ENCODE results near the gene TBK1. TPM values are rescaled to one million over a fixed set of nuclear protein-coding genes. Genes with fewer than 3 reads are reported as not detected.
"Not testable (repeated sequence)": the region's sequence is repeated elsewhere in the genome, so short reads cannot be mapped to it uniquely, and the experiment has no call there.

The TBK1 gene
- total RNA-seq, 1 donor from 2014 or later: 37.5 TPM

- intact Hi-C loops (cut with micrococcal nuclease): loop anchor here (5.0 kb wide), 1 partner anchor 36 kb away; no protein-coding TSS in a partner anchor
These were observed 41.6 kb downstream of the TBK1 start for GRCh38 chr12:64493513-64493912.

GRCh38 chr12:64494998-64495729, 43.2 kb downstream of the TBK1 start:
- intact Hi-C loops (cut with micrococcal nuclease): loop anchor here (5.0 kb wide), 1 partner anchor 38 kb away; no protein-coding TSS in a partner anchor

- intact Hi-C loops (cut with micrococcal nuclease): no loop called here
These were observed 45.0 kb downstream of the TBK1 start for GRCh38 chr12:64496839-64497400.

GRCh38 chr12:64497484-64497883, 45.6 kb downstream of the TBK1 start:
- intact Hi-C loops (cut with micrococcal nuclease): no loop called here

GRCh38 chr12:64497903-64498302, 46.0 kb downstream of the TBK1 start:
- intact Hi-C loops (cut with micrococcal nuclease): no loop called here

GRCh38 chr12:64500394-64500793, 48.5 kb downstream of the TBK1 start:
- intact Hi-C loops (cut with micrococcal nuclease): no loop called here

- intact Hi-C loops (cut with micrococcal nuclease): no loop called here
These were observed 49.6 kb downstream of the TBK1 start for GRCh38 chr12:64501486-64501885.

GRCh38 chr12:64506955-64507354, 55.0 kb downstream of the TBK1 start:
- intact Hi-C loops (cut with micrococcal nuclease): no loop called here

- intact Hi-C loops (cut with micrococcal nuclease): no loop called here
These were observed 58.7 kb downstream of the TBK1 start for GRCh38 chr12:64510667-64511066.

GRCh38 chr12:64518396-64518795, 66.5 kb downstream of the TBK1 start:
- intact Hi-C loops (cut with micrococcal nuclease): no loop called here

GRCh38 chr12:64521833-64522232, 69.9 kb downstream of the TBK1 start:
- intact Hi-C loops (cut with micrococcal nuclease): no loop called here

GRCh38 chr12:64522316-64522715, 70.4 kb downstream of the TBK1 start:
- intact Hi-C loops (cut with micrococcal nuclease): no loop called here

GRCh38 chr12:64522807-64523206, 70.9 kb downstream of the TBK1 start:
- intact Hi-C loops (cut with micrococcal nuclease): no loop called here

- intact Hi-C loops (cut with micrococcal nuclease): not testable (repeated sequence)
These were observed 71.9 kb downstream of the TBK1 start for GRCh38 chr12:64523565-64524444.

- intact Hi-C loops (cut with micrococcal nuclease): no loop called here
These were observed 73.7 kb downstream of the TBK1 start for GRCh38 chr12:64525461-64526160.

GRCh38 chr12:64526859-64527258, 74.9 kb downstream of the TBK1 start:
- intact Hi-C loops (cut with micrococcal nuclease): no loop called here

- intact Hi-C loops (cut with micrococcal nuclease): no loop called here
These were observed 76.7 kb downstream of the TBK1 start for GRCh38 chr12:64528616-64529015.

- intact Hi-C loops (cut with micrococcal nuclease): no loop called here
These were observed 78.6 kb downstream of the TBK1 start for GRCh38 chr12:64530566-64530965.

- intact Hi-C loops (cut with micrococcal nuclease): no loop called here
These were observed 79.9 kb downstream of the TBK1 start for GRCh38 chr12:64531665-64532334.

GRCh38 chr12:64532734-64533351, 80.9 kb downstream of the TBK1 start:
- intact Hi-C loops (cut with micrococcal nuclease): no loop called here

All from T-helper 1 cell treated with Interleukin-12 subunit alpha and Interleukin-12 subunit beta and Interleukin-4 antibody, amounts not matched to agents 30 ng/mL and 1 ng/mL, for 36 hours (primary cell).